H54 (cell line): ENCODE measurements around the gene UBE2E3.
A peak's percentile ranks its signal among the peaks of the same experiment; 100 is the strongest.
"Not testable (repeated sequence)": the region's sequence is repeated elsewhere in the genome, so short reads cannot be mapped to it uniquely, and the experiment has no call there.

ENCODE experiments used
- DNase-seq: peaks from one replicate; pipeline ENCODE4 v3.0.0; 2011; ENCODE audit warnings: low spot score, mixed read lengths; ENCODE audit not compliant: insufficient read length
- FAIRE-seq: peaks from 3 replicates; lab custom pipeline; 2011; peaks lifted over from hg19 to GRCh38; lab: Jason Lieb, UNC
- POLR2A ChIP-seq: IDR thresholded peaks from 2 replicates; pipeline ENCODE4 v1.6.1; 2011; ENCODE audit warnings: low read depth, mild to moderate bottlenecking, low read length

The UBE2E3 gene

DNA sequence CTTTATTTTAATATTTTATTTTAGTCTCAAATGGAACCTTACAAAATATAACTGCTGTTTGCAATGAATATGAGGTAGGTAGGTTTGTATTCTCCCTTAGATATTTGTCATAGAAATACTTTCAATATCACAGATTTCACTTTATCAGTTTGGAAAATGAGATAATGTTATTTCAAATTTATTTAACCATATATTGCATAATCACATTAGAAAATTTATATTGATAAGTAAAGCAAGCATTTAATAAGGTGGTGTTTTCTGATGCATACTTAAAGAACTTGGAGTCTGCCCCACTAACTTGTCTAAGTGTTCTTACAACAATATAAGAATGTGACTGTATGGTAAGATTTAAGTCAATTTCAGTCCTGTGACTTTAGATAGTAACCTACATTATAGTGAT, 85.1 kb downstream of the UBE2E3 start:
- DNase-seq, result no peak
- FAIRE-seq, result no peak

DNA sequence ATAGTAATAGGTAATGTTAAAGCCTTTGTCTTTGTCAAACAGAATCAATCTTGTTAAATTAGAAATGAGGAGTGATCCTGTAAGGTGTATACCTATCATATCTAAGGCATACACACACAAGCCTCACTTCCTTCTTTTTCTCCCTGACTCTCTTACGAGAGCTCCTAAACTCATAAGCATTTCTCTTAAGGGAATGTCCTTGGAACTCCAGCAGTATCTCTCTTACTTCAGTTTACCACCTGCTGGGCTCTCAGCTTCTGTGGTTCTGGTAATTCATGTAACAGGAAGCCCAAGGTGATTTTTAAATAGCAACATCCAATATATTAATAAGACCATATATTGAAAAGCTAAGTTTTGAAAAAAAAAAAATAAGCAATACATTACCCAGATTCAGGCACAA, 85.9 kb downstream of the UBE2E3 start:
- TF ChIP-seq POLR2A, result no peak
- FAIRE-seq (no peak), DNase-seq (no peak)

More for the DNA sequence above, 85.1 kb downstream of the UBE2E3 start:
- TF ChIP-seq POLR2A, result no peak

DNA sequence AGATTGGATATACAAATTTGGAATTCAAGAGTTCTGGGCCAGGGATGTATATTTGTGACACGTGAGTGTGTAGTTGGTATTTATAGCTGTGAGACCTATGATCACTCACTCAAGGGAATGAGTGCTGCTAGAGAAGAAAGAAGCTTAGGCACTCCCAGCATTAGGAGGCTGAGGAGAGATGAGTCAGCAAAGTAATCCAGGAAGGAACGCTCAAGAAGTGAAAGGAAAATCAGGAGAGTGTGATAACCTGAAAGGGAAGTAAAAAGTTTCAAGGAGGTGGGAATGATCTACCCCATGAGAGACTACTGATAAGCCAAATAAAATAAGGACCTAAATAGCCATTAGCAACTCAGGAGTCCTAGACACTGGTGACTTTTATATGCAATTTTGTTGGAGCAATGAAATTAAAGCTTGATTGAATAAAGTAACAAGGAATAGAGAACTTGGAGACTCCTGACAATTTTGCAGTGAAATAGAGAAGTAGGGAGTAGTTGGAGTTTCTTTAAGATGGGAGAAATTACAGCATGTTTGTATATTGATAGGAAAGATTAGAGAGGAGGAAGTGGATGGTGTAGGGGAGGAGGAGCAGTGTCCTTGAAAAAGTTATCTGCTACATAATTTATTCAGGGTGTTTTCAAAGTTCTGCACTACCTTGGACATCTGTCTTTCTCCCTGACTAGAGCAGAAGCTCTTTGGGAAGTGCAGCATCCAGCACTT, 89.9 kb downstream of the UBE2E3 start:
- no peak for TF ChIP-seq POLR2A
- FAIRE-seq (peak; percentile 97), DNase-seq (peak; percentile 10)

DNA sequence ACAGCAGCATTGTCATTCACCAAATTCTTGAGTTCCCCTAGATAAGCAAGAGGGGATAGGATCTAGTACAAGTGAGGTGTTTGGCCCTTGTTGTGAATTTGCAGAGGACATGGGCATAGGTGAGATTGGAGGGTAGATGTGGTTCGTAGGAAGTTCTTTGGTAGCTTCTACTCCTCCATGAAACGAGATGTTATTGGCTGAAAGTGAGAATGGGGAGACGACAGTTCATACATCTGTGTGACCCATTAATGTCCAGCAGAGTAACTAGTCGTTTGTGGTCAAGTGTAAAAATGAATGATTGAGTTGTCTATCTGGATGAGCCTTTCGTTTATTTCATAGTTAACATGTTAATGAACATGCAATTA, 90.4 kb downstream of the UBE2E3 start:
- DNase-seq, result no peak
- peak; percentile 36 for FAIRE-seq
- TF ChIP-seq POLR2A, result no peak

DNA sequence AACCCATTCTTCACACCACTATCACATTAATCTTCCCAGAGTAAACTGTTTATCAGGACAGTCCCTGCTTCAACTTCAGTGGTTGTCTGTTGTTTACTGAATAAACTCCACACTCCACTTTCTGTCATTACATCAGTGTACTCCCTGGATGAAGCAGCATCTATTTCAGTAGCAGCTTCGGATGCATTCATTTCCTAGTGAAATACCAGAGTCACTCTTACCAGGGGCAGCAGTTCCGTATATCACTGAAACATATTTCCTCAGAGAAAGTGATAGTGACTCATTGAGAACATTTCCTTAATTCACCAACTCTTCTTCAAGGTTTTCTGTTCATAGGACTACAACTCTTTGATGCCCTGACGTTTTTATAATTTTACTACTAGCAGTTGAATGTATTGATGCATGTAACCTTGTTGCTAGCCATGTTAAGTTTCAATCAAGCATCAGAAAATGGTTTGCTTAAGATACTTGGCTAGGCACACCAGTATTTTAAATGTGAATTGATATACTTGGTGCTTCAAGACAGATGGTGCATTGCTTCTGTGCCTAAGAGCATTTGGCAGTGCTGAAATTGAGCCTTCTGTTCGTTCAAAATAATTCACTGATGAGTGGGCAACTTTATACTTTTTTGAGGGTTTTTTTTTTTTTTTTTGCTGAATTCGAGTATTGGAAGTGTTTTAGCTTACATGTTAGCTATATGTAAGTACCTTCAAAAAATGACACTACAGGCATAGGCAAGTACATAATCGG, 92.3 kb downstream of the UBE2E3 start:
- FAIRE-seq (no peak), DNase-seq (no peak)
- TF ChIP-seq POLR2A, result no peak

DNA sequence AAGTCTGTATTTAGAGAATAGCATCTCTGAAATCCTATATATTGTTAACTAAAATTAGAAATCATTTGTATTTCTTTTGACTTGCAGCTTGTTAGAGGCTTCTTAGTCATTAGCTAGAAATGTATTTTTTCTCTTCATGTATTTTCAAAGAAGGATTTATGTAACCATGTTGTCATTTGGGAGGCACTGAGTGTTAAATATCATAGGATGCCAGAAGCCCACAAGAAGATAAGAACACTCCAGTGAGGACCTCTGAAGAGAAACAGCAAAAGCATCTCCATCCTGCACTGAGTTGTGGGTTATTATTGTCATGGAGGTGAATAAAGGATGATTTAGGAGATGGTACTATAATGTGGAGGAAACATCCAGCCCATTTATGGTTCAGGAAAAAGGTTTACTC, 93.5 kb downstream of the UBE2E3 start:
- FAIRE-seq (peak; percentile 30), DNase-seq (no peak)
- no peak for TF ChIP-seq POLR2A

DNA sequence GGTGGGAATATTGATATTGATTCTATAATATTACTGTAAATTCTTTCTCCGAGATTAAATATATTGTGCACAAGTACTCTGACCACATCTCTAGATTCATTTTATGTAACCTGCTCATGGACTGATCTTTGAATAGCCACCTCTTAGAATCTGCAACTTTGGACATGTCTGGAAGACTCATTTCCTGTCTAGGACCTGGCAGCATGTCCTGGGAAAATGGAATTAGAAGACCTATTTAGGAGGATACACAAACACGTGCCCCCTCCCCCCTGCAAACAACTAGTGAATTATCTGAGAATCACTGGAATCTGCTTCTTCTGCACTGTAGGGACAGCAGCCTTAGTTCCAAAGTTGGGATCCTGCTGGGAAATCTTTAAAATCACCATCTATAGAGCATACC, 94.1 kb downstream of the UBE2E3 start:
- no peak for FAIRE-seq
- TF ChIP-seq POLR2A, result no peak
- DNase-seq, result no peak

DNA sequence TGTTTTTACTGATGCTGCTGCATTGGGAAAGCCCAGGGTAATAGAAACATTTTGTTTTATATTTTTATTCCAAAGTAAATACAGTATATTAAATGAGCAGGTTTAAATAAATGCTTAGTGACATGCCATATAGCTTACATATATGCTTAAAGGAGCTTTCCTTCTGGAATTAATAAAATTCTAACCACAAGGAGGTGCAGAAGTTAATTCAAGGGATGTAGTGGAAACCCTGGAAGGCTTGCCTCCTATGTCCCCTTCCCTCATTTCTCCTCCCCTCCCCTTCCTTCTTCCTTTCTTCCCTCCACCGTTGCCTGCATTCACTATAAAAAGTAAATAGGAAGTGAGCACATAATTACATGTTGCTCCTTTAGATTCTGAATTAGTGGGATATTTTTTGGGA, 96.3 kb downstream of the UBE2E3 start:
- no peak for TF ChIP-seq POLR2A

DNA sequence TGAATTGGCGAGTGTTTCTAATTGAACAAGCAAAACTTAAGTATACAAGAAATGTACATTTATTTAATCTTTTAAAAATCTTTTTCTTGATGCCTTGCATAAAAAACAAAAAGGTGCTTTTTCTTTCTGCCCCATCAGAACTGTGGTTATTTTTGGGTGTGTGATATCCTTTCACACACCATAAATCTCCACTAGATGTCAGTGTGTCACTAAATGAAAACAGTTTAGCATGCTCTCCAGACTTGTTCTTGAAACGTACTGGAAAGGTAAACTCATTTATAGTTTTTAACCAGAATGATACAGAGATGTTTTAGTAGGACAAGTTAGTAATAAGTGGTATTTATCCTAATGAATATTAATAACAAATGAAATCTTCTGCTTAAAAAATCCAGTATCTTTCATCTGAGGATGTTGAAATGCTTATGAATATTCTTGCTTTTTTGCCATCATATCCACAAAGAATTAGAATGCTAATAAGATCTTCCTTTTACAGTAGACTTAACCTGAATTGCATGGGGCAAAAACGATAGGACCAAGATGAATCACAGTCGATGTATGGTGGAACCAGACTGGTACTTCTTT, 96.8 kb downstream of the UBE2E3 start:
- TF ChIP-seq POLR2A, result no peak
- DNase-seq (no peak), FAIRE-seq (peak; percentile 75)

More for the DNA sequence above, 96.3 kb downstream of the UBE2E3 start:
- FAIRE-seq (no peak), DNase-seq (no peak)

DNA sequence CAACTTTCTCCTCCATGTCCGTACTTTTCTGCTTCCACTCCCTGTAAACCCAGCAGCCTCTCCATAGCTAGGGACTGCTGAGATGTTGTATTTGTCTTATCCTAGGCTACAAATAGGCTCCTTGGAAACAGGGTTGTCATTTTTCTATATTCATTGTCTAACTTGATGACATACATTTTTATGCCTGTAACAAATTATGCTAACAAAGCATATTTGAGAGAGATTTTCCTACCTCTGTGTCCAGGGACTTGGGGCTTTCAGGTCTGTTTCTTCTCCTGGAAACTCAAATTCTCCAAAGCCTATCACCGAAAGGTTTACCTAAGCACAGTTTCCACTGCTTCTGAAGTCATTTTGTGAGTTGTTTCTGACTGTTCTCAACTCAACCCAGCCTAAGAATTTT, 102.7 kb downstream of the UBE2E3 start:
- FAIRE-seq, result no peak
- TF ChIP-seq POLR2A, result no peak

DNA sequence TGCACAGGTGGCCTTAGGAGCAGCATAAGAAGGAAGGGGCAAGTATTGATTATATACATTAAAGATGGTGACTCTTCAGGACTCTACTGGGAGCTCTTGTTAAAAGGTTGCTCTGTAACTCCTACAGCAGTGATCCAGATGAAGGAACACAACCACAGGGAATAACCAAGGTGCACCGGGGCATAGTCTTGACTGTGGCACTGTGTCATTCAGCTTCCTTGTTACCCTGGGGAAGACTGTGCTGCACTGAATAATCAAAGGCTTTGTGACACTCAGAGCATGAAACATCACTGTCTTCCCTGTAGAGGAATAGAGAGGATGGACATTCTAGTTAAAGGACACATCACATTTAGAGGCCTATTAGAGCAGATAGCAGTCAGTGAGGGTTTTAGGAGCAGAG, 105.3 kb downstream of the UBE2E3 start:
- TF ChIP-seq POLR2A, result no peak
- FAIRE-seq (no peak), DNase-seq (no peak)

More for the DNA sequence above, 102.7 kb downstream of the UBE2E3 start:
- no peak for DNase-seq

DNA sequence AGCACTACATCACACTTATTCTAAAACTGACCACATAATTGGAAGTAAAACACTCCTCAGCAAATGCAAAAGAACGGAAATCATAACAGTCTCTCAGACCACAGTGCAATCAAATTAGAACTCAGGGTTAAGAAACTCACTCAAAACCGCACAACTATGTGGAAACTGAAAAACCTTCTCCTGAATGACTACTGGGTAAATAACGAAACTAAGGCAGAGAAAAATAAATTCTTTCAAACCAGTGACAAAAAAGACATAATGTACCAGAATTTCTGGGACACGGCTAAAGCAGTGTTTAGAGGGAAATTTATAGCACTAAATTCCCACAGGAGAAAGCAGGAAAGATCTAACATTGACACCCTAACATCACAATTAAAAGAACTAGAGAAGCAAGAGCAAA, 111.5 kb downstream of the UBE2E3 start:
- not testable (repeated sequence) for FAIRE-seq, DNase-seq

DNA sequence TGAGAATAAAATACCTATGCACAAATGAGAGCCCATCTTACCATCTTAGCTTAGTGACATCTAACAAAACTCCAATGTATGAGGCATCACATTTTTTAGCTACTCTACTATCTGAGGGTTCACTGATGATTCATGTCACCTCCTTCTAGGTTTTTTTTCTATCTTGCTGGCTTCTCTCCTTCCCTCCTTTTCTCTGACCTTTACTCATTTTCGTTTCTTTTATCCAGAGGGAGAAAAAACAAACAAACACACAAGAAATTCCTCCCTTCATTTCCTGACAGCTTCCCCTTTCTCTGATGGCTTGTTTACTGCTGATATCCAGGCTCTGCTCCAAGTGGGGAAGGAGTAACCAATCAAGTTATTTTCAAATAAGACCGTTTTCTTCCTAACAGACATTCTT, 115.1 kb downstream of the UBE2E3 start:
- FAIRE-seq (peak; percentile 70), DNase-seq (no peak)
- no peak for TF ChIP-seq POLR2A

DNA sequence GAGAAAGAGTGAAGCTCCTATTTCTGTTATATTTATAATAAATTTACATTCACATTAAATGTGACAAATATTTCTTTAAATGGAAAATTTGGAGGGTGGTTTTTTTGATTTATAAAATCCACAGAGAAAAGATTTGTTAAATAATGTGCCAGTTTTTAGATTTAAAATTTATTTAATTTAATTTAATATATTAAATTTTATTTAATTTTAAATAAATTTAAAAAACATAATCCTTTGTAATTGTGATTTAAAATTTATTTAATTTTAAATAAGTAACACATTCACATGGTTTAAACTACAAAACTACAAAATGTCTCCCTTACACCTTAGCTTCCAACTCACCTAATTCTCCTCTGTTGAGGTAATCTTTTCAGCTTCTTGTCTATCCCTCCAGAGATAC, 123.3 kb downstream of the UBE2E3 start:
- no peak for DNase-seq
- no peak for TF ChIP-seq POLR2A
- FAIRE-seq, result no peak
